ENCODE measurements around the gene HIF3A.
"Not testable (repeated sequence)": the region's sequence is repeated elsewhere in the genome, so short reads cannot be mapped to it uniquely, and the experiment has no call there.

HIF3A gene

DNA sequence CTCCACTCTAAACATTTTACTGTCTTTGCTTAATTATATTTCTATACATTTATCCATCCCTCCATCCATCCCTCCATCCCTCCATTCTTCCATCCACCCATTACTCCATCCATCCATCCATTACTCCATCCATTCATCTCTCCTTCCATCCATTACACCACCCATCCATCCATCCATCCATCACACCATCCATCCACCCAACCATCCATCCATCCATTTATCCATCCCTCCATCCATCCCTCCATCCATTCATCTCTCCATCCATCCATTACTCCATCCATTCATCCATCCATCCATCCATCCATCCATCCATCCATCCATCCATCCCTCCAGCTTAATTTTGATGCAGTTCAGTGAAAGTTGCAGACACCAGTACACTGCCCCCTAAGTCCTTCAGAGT is 5.0 kb upstream of the HIF3A start:
- no peak for DNase-seq (ENCODE audit: low read depth in 2 of 2)

DNA sequence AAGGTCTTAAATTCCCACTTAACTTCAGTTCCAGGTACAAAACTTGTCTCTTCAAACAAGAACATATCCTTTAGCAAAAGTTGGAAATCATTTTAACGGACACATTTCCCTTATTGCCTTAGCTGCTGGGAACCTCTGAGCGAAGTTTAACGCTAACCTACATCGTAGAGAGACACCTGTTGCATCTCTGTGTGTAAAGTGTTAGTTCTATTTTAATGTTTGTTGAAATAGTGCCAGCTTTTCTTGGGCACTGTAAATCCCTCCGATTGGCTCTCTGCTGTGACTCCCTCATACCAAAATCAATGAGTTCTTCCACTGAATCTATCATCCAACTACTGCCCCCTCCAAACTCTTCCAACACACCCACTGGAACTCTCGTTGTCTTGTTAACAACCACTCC is 2.3 kb upstream of the HIF3A start:
- no peak for DNase-seq (ENCODE audit: low read depth in 2 of 2)

DNA sequence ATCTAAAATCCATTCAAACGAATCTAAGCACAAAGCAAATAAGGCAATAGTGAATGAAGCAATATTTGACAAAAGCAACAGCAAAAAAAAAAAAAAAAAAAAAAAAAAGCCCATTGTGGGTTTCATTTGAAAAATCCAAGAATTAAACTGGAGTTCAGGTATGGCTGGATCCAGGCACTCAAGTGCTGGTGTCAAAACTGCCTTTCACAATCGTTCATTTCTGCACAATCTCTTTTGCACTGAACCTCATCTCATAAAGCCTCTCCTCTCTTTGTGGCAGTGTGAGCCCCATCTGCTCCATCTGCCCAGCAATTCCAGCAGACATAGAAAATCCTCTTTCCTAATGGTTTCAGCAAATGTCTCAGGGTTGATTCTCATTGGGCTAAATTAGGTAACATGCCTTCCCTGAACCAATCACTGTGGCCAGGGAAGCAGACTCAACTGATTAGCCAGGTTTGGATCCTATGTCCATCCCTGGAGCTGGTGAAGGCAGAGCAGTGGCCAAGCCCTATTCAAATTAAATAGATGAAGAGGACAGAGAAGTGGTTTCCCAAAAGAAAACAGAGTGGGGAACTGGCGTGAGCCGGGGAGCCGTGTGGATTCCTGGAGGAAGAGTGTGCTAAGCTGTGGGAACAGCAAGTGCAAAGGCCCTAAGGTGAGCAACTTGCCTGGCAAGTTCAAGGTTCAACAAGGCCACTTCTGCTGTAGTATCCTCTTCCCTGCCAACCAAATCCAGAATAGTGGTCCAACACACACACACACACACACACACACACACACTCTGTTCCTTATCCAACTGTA is 1.2 kb upstream of the HIF3A start:
- no peak for DNase-seq (ENCODE audit: low read depth in 2 of 2)

DNA sequence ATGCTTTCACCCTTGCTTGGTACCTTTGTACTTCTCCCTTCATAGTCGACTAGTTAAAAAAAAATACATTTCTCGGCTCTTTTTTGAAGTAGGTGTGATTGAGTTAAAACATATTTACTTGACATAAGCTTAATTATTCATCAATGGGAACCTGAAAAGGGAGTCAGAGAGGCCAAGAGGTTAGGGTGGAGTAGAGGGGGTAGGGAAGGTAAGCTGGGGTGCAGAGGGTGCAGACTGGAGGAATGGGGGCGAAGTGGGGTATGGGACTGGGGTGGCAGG is 701 bp upstream of the HIF3A start:
- DNase-seq (ENCODE audit: low read depth in 2 of 2): no peak

DNA sequence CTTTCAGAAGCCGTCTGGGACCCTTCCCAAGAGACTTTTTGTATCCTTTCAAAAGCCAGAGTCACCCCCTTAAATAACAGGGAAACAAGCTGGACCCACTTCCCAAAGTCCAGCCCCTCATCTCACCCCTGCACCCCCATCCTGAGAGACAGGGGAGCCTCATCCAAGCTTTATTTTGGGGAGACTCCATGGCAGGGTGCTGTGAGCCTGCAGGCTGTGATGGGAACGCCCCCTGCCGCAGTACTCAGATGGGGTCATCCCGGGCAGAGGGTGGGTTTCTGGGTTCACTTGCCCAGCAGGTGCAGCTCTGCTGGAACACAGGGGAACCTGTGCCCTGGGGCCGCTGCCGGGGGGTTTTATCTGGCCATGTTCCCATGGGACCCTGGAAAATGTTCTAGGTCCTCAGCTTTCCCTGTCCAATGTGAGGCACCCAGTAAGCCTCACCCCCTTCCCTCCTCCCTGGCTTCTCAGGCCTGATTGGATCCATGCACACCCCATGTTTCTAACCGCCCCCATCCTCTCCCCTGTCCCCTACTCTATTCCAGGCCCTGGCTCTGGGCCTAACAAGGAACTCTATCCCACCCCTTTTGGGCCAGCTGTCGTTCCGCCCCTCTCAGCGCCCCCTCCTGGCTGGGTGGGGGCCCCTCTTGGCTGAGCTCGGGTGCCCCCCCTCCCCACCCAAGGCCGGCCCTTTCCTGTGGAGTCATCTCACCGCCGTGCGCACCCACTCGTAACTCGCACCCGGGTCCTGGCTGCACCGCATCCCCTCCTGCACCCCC is 1.0 kb downstream of the HIF3A start:
- no peak for DNase-seq (ENCODE audit: low read depth in 2 of 2)

DNA sequence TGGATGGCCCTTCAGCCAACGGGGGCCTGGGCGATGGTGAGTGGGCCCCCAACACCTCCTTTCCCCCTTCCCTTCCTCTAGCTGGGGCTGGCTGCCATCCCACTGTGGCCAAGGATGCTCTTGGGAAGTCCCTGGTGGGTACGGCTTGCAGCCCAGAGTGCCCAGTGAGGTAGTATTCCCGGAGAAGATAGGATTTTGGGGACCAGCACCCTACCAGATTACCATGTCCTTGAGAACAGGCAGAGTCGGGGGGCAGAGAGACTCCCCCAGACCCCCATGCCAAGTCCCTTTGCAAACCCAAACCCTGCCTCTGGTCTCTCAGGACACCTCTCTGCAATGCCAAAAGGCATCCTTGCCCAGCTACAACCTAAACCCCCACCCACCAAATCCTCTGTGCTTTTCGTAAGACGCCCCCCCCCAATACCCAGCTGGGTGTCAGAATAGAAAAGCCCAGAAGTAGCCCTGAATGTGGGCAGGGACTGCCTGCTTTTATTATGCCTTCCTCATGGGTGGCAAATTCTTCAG is 1.7 kb downstream of the HIF3A start:
- no peak for DNase-seq (ENCODE audit: low read depth in 2 of 2)

DNA sequence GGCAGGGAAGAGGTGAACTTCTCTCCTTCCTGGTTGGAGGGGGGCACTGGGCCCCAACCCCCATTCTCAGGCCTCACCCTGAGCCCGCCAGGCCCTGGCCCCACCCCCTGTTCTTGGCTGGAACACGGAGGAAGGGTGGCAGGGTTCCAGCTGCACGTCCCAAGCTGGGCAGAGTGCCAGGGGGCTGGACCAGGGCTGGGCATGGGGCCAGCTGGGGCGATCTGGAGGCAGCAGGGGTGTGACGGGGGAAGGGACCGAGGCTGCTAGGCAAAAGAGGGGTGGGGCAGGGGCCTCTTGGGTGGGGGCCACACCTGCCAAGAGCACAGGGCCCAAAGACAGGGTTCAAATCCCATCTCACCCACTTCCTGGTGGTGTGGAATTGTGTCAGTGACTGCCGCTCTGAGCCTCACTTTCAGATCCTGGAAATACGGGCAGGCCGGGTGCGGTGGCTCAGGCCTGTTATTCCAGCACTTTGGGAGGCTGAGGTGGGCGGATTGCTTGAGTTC is 2.2 kb downstream of the HIF3A start:
- no peak for DNase-seq (ENCODE audit: low read depth in 2 of 2)

DNA sequence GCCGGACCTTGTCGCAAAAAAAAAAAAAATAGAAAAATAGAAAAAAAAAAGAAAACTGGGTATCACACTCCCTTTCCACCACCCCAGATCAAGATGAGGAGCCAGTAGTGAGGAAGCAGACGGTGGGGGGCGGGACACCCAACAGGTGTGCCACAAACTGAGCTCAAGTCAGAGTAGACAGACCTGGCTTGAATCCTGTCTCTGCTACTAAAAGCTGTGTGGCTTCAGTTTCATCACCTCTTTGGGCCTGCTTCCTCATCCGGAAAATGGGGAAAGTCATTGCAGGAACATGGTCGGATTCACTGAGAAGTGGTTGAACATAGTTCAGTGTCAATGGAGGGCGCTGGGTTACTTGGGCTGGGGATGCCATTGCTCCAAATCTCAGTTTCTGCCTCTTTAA is 2.9 kb downstream of the HIF3A start:
- DNase-seq (ENCODE audit: low read depth in 2 of 2): no peak

DNA sequence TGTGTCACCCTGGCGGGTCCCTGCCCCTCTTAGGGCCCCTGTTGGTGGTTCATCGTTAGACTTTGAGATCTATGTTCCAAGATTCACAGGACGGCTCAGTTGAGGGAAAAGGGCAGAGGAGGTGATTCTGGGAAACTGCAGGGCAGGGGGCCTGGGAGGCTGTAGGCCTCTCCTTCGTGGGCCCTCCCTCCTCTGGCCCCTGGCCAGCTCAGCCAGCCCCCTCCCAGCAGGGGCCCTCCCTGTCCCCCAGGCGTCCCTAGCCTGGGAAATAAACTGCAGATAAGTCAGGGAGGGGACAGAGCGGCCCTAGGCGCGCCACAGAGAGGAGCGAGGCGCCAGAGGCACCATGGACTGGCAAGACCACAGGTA is 6.5 kb downstream of the HIF3A start:
- no peak for DNase-seq (ENCODE audit: low read depth in 2 of 2)

DNA sequence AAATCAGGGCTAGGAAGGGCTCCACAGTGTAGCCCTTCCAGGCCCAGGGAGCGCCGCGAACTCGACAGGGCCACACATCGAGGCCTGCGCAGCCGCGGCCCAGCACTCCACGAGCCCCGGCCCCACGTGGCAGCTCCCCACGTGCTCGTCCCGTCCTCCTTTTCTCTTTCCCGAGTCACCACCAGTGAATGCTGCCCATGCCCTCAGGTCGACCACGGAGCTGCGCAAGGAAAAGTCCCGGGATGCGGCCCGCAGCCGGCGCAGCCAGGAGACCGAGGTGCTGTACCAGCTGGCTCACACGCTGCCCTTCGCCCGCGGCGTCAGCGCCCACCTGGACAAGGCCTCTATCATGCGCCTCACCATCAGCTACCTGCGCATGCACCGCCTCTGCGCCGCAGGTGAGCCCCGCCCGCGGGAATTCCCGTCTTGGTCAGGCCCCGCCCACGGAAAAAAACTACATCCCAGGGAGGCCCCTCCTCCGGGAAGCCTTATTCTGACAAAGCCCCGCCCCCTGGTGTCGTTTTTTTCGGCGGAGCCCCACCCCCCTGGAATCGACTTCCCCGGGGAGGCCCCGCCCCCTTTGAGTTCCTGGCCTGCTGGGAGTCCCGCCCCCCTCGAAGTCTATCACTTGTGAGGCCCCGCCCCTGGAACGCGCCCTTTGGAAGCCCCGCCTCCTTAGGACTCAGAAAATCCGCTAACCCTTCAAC is 7.0 kb downstream of the HIF3A start:
- no peak for DNase-seq (ENCODE audit: low read depth in 2 of 2)

DNA sequence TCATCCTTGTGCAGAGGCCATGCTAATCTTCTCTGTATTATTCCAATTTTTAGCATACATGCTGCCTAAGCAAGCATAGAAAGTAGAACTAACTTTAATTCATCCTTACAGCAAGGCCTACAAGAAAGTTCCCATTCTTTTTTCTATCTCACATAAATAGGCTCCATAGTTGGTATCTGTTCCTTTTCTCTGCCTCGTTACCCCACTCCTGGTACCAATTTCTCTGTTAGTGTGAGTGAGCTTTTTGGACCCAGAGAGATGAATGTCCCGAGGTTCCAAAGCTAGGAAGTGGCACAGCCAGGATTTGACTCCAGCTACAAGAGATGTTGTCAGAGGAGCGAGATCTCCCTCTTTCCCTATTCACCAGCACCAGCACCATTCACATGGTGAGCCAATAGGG is 9.7 kb downstream of the HIF3A start:
- no peak for DNase-seq (ENCODE audit: low read depth in 2 of 2)

DNA sequence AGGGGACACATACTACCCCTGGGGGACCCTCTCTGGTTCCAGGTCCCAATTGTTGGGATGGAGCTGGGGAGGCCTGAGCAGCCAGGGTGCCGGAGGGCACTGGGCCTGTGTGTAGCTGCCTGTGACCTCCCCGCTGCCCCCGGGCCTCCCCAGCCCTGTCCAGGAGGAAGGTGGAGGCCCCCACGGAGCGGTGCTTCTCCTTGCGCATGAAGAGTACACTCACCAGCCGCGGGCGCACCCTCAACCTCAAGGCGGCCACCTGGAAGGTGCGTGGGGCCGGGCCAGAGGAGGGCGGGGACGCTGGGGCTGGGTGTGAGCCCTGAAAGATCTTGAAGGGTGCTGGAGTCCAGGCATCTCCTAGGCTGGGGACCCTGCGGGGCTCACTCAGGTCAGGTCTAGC is 11.7 kb downstream of the HIF3A start:
- no peak for DNase-seq (ENCODE audit: low read depth in 2 of 2)

DNA sequence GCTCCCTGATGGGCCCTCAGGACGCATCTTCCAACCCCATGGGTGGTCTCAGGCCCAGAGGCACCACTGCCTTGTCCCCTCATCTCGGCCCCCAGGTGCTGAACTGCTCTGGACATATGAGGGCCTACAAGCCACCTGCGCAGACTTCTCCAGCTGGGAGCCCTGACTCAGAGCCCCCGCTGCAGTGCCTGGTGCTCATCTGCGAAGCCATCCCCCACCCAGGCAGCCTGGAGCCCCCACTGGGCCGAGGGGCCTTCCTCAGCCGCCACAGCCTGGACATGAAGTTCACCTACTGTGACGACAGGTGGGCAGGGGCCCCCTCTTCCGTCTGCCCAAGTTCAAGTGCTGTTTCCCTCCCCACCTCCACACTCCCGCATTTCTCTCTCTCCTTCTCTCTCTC is 12.2 kb downstream of the HIF3A start:
- no peak for DNase-seq (ENCODE audit: low read depth in 2 of 2)

DNA sequence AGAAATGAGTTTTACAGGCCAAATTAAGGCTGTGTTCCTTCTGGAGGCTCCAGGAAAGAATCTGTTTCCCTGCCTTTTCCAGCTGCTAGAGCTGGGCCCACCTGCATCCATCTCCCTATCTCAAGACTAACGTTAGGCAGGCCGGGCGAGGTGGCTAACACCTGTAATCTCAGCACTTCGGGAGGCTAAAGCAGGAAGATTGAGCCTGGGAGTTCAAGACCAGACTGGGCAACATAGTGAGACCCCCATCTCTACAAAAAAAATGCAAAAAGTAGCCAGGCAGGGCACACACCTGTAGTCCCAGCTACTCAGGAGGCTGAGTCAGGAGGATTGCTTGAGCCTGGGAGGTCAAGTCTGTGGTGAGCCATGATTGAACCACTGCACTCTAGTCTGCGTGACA is 14.6 kb downstream of the HIF3A start:
- no peak for DNase-seq (ENCODE audit: low read depth in 2 of 2)

DNA sequence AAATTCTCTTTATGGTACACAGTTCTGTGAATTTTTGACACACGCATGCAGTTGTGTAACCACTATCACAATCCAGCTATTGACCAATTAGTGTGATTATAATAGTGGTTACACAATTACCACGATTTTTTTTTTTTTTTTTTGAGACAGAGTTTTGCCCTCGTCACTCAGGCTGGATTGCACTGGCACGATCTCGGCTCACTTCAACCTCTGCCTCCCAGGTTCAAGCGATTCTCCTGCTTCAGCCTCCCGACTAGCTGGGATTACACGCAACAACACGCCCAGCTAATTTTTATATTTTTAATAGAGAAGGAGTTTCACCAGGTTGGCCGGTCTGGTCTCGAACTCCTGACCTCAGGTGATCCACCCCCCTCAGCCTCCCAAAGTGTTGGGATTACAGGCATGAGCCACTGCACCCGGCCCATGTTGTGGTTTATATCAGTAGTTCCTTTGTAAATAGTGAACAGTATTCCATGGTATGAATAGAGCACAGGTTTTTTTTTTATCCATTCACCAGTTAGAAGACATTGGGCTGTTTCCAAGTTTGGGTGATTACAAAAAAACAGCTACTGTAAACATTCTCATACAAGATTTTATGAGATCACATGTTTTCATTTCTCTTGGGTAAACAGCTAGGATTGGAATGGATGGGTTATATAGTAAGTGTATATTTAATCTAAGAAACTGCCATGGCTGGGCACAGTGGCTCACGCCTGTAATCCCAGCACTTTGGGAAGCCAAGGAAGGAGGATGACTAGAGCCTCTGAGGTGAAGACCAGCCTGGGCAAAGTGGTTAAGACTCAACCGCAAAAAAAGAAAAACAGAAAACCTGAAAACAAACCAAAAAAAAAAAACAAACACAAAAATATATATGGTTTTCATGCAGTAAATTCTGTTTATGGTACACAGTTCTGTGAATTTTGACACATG is 17.0 kb downstream of the HIF3A start:
- not testable (repeated sequence) for DNase-seq (ENCODE audit: low read depth in 2 of 2)

DNA sequence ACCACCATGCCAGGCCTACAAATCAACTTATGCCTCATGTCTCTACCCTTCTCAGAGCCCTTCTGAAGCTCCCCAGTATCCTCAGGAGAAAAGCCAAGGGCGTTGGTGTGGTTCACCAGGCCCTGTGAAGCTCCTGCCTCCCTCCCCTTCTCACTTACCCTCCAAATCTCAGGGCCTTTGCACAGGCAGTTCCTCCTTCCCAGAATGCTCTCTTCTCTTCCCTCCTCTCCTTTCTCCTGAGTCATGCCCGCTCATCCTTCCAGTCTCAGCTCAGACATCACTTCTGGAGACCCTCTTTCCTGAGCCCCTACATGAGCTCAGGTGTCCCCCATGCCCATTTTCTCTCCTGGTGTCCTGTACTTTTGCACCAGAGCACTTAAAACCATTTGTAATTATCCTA is 20.5 kb downstream of the HIF3A start:
- no peak for DNase-seq (ENCODE audit: low read depth in 2 of 2)

DNA sequence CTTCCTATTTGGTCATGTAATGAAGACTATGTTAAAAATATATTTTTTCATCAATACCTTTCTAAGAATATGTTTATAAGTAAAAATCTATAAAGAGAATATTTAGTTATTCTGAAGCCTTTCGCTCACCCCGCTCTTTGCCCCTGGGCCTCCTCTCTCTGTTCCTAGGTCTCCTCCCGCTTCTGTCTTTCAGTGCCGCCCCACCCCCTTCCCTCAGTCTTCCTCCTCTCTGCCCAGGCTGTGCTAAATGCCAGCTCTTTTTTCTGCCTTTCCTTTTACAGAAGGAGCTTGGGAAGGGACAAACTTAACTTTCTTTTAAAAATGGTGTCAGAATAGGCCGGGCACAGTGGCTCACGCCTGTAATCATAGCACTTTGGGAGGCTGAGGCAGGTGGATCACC is 22.8 kb downstream of the HIF3A start:
- no peak for DNase-seq (ENCODE audit: low read depth in 2 of 2)

DNA sequence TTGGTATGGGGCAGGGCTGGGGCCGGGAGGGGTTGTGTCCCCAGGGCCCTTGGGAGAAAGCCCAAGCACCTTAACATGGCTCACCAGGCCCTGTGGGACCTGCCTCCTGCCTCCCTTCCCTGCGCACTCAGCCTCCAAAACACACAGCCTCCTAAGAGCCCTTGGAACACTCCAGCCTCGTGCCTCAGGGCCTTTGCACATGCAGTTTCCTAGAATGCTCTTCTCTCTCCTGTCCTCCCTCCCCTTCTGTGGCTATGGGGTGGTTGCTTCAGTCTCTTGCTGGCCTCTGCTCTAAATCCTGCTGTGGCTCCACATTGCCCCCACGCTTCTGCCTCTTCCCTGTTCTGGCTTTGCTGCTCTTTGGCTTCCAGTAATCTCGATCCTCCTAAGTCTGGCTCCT is 23.7 kb downstream of the HIF3A start:
- DNase-seq (ENCODE audit: low read depth in 2 of 2): no peak

DNA sequence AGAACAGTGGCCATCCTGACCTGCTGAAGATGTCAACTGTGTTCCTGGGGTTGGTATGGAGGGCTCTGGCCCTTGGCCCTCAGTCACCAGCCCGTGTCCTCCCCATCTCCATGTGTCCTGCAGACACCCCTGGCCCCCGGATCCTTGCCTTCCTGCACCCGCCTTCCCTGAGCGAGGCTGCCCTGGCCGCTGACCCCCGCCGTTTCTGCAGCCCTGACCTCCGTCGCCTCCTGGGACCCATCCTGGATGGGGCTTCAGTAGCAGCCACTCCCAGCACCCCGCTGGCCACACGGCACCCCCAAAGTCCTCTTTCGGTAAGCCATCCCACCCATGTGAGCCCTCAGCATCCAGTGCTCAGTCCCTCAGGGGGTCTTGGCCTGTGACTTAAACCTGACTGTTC is 24.8 kb downstream of the HIF3A start:
- no peak for DNase-seq (ENCODE audit: low read depth in 2 of 2)

DNA sequence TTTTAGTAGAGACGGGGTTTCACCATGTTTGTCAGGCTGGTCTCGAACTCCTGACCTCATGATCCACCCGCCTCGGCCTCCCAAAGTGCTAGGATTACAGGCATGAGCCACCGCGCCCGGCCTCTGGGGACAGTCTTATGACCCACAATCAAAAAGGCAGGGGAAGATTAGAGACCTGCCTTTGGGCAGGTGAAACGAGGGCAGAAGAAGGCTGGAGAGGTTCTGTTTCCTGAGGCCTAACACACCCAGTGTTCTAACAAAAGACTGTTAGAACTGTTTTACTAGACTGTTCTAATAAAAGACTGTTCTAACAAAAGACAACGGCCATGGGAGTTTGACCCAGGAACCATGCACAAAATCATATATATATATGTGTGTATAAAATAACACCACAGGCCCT is 26.4 kb downstream of the HIF3A start:
- not testable (repeated sequence) for DNase-seq (ENCODE audit: low read depth in 2 of 2)

DNA sequence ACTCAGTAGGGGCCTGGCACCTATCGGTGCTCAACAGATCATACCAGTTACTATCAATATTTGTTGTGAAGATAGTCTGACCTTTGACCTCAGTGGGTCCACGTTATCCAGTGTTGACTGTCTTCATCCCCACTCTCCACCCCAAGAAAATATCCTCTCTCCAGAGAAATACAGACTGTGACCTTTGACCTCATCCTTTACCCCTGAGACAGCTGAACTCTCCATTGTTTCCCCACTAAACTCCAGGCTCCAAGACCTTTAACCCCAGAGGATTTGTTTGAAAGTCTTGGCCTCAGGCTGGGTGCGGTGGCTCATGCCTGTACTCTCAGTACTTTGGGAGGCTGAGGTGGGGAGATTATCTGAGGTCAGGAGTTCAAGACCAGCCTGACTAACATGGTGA is 27.4 kb downstream of the HIF3A start:
- no peak for DNase-seq (ENCODE audit: low read depth in 2 of 2)

DNA sequence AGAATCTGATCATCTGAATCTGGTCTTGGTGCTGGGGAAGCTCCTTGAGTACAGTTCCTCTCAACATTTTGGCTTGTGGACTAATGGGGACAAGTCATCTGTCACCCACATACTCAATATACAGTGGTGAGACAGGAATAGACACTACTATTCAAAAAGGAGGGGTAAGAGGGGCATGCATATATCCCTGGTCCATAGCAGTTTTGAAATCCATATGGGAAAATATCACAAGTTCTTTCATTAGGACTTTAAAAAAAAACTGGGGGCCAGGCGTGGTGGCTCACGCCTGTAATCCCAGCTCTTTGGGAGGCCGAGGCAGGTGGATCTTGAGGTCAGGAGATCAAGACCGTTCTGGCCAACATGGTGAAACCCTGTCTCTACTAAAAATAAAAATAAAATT is 29.8 kb downstream of the HIF3A start:
- no peak for DNase-seq (ENCODE audit: low read depth in 2 of 2)
